GM21360 (cell line): ENCODE measurements around the gene WIPF1.

Experiments
- ATAC-seq: cut with Tn5 transposase; IDR thresholded peaks from one replicate; pipeline ENCODE4 v1.9.1; 2021; ENCODE audit warnings: mild to moderate bottlenecking, moderate library complexity; ENCODE audit not compliant: unreplicated experiment

WIPF1 gene

GRCh38 chr2:174597345-174598047, at the start of gene WIPF1:
Gene WIPF1, minus strand, starts transcription at chr2:174597804. Its CDS starts 12,231 bp downstream, at chr2:174585573.
- peak; percentile 40 for ATAC-seq

- ATAC-seq: no peak
Measured at GRCh38 chr2:174645296-174645695, 47.7 kb upstream of the WIPF1 start.

DNA sequence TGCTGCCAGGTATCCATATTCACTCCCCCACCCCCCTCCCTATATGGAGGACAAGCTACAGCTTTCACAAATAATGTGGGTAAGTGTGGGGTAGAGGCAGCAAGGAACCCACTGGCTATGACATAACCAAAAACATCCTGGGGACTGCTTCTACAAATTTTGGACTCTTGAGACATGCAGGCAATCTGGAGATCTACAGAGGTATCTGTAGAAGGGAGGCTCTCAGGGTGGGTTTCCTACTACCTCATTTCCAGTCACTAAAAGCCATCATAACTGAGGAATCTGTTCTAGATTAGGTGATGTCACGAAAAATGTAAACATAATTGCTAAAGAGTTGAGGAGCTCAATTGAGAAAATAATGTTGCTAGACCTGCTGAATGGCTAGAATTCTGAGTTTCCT, 46.8 kb upstream of the WIPF1 start:
- no peak for ATAC-seq

DNA sequence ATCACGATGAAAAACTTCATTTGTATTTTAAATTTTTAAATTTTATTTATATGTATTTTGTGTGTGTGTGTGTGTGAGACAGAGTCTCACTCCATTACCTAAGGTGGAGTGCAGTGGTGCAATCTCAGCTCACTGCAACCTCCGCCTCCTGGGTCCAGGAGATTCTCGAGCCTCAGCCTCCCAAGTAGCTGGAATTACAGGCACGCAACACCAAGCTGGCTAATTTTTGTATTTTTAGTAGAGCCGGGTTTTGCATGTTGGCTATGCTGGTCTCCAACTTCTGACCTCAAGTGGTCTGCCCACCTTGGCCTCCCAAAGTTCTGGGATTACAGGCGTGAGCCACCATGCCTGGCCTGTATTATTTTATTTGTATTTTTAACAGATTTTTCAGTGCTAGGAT, 45.8 kb upstream of the WIPF1 start:
- no peak for ATAC-seq

DNA sequence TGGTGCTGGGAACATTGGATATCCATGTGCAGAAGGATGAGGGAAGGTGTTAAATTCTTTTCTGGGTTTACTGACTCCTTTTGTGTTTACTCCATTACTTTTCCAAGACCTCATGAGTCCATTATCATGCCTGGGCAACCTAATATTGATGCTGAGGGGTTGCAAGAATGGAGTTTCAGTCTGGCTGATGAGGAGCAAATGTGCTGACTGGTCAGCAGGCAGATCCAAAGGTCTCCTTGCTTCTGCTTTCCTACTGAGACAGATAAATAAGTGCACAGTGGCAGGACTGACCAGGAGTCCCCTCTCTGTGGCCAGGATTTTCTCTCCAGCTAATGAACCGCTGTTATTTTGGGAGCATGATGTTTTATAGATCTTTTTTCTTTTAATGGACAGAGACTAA, 43.6 kb upstream of the WIPF1 start:
- ATAC-seq: no peak

DNA sequence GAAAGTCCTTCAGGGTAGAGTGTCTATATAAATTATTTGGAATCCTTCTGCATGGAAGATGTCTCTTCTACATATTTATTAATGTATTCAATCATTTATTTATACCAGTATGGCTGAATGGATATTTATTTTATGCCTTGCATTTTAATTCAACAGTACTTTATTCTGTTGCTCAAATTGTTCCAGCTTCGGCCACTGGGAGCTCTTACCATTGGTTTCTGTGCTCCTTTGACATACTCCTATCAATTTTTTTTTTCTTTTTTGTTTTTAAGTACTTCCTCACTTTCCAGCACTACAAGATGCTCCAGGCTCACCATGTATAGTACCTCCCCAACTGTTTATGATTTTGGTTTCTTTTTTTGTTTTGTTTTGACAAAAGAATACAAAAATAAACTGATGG, 39.4 kb upstream of the WIPF1 start:
- ATAC-seq: no peak

- ATAC-seq: no peak
Measured at GRCh38 chr2:174635776-174636404, 38.3 kb upstream of the WIPF1 start.

- ATAC-seq: no peak
Measured at GRCh38 chr2:174635015-174635593, 37.5 kb upstream of the WIPF1 start.

GRCh38 chr2:174634130-174635014, 36.8 kb upstream of the WIPF1 start:
- peak; percentile 69 for ATAC-seq

DNA sequence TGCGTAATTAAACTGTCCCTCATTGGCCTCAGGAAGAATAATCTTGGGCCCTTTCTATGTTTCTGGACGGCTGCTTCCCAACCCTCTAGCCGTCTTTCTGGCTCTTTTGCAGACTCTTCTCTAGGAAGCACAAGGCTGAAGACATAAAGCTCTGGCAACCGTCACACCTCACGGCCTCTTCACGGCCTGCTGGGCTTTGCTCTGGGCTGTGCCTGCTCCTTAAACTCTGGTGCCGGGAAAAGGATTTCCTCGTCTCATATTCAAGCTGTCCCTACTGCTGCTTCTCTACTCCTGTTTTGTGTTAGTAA, 36.0 kb upstream of the WIPF1 start:
- no peak for ATAC-seq

DNA sequence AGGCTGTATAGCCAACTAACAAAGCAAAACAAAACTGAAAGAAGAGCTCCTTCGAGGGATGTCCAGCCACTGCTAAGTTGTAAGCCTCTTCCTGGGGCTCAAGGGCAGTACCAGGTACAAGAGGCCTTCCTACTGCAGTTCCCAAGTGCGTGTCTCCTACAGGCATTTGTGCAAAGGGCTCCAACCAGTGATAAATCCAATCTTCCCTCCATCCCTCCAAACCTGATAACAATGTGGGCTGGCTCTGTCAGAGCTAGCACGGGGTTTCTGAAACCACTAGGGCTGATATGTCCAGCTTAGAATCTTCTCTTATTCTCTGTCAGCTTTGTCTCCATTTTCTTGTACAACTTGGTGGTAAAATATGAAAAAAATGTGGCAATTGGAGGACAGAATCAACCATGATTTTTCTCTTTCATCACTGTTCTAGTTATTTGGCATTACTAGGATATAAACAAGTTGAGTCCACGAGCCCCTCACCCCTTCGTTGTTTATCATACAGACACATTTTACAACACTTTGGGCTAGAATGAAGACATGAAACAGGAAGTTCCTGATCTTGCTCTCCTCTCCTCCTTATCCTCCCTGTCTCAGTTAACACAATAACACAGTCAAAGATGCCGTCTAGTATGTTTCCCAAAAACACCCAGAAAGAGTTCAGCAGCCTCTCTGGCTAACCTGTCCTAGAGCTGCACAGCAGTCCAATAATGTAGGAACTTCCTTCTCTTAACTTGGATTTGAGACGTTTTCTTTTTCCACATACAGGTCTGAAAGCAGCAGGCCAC, 35.4 kb upstream of the WIPF1 start:
- ATAC-seq: no peak

- ATAC-seq: no peak
Measured at GRCh38 chr2:174631009-174631981, 33.7 kb upstream of the WIPF1 start.

- ATAC-seq: no peak
Measured at GRCh38 chr2:174630107-174630506, 32.5 kb upstream of the WIPF1 start.

- ATAC-seq: no peak
Measured at GRCh38 chr2:174629506-174629905, 31.9 kb upstream of the WIPF1 start.

DNA sequence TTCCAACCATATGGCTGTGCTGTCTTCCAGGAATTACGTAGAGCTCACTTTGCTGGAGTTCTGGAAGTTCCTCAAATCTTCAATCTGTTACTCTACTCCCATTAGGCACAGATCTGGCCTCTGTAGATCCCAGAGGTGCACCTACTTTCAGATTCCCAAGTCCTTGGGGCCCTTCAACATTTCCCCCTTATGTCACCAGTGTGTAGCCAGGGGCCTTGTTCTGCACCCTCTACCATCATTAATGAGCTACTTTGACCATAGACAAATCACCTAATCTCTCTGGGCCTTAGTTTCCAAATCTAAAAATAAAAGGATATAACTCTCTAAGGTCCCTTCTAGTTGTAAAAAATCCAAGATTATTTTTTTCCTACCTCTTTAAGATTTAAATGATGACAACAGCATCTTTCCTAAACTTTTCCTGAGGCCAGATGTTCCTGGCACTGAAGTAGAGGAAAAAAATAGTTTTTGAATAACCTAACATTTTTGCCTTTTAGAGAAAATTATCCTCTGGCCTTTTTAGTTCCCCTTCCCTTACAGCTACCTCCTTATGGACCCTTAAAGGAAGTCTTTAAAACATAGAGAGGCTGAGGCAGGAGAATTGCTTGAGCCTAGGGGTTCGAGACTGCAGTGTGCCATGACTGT, 31.0 kb upstream of the WIPF1 start:
- ATAC-seq: no peak

DNA sequence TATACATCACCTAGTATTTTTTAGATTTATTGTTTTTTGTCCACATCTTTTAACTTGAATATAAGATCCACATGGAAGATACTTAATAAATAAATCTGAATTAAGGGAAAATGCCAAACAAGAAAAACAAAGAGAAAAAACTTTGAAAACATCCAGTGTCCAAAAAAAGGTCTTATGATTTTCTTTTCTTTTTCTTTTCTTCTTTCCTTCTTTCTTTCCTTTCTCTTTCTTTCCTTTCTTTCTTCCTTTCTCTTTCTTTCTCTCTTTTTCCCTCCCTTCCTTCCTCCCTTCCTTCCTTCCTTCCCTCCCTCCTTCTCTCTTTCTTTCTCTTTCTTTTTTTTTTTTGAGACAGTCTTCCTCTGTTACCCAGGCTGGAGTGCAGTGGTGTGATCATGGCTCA, 29.6 kb upstream of the WIPF1 start:
- no peak for ATAC-seq

- no peak for ATAC-seq
Measured at GRCh38 chr2:174624895-174625430, 27.4 kb upstream of the WIPF1 start.

DNA sequence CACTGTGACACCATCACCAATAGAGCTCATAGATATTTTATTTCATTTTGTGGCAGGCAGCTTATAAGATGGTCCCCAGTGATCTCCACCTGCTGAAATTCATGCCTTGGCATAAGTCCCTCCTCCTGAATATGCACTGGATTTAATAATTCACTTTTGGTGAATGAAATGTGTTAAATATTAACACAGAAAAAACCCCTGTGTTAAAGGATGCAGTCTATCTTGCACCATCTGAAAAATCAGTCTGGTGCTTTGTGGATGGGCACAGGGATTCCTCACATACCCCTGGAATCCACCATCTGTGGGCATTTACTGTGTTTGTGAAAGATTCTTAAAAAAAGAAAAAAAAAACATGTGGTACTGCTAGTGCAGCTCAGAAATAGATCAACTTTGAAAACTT, 26.1 kb upstream of the WIPF1 start:
- no peak for ATAC-seq

DNA sequence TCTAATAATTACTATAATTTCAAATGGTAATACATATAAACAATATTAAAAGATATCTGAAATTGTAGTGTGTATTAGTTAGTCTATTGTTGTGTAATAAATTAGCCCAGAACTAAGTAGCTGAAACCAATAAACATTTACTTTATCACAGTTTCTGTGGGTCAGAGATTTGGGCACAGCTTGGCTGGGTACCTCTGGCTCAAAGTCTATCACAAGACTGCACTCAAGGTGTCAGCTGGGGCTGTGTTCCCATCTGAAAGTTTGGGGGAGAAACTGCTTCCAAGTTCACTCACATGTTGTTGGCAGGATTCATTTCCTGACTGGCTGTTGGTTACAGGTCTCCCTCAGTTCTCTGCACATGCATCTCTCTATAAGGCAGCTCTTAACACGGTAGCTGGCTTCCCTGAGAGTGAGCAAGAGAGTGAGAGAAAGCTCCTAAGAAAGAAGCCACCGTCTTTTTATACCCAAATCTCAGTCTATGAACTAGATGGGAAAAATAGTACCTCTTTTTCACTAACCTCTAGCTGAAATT, 25.6 kb upstream of the WIPF1 start:
- no peak for ATAC-seq
